Sigmoid colon (tissue), 7 donors: ENCODE data around the gene DAAM1. TPM values are rescaled to one million over a fixed set of nuclear protein-coding genes. Genes with fewer than 3 reads are reported as not detected.
A peak's percentile ranks its signal among the peaks of the same experiment; 100 is the strongest.

Experiments
- DNase-seq: peaks from one replicate; pipeline ENCODE4 v3.0.0-alpha.2; 2019
- H3K27ac ChIP-seq, 4 donors: fragments of 200-600 bp; sonication (generic); one replicate each; pipeline ENCODE4 v1.5.1; 2016 to 2019; ENCODE audit warnings: mild to moderate bottlenecking in 1 of 4
- H3K27me3 ChIP-seq, 3 donors: fragments of 200-600 bp; sonication (generic); one replicate each; pipeline ENCODE4 v1.5.1; 2019; ENCODE audit warnings: mild to moderate bottlenecking in 1 of 3
- H3K36me3 ChIP-seq, 4 donors: fragments of 200-600 bp; sonication (generic); one replicate each; pipeline ENCODE4 v1.5.1; 2016 to 2019
- H3K4me1 ChIP-seq, 4 donors: fragments of 200-600 bp; sonication (generic); one replicate each; pipeline ENCODE4 v1.5.1; 2017 to 2019
- H3K4me3 ChIP-seq, 4 donors: fragments of 200-600 bp; sonication (generic); one replicate each; pipeline ENCODE4 v1.5.1; 2017 to 2019; ENCODE audit warnings: mild to moderate bottlenecking in 2 of 4, moderate library complexity in 1 of 4
- H3K9me3 ChIP-seq, 4 donors: fragments of 200-600 bp in 3 of 4; sonication (generic) in 3 of 4; one replicate each; pipeline versions ENCODE4 v1.5.1 to v1.6.1; 2013 to 2019
- EP300 ChIP-seq, 4 donors: sonication (generic); formaldehyde crosslinking; IDR thresholded peaks; one replicate each; pipeline ENCODE4 v1.6.1; 2017; ENCODE audit warnings: antibody characterized with exemption in 4 of 4
- POLR2A ChIP-seq, 2 donors: fragments of 450-650 bp; IDR thresholded peaks; one replicate each; pipeline ENCODE4 v1.6.1; 2016; ENCODE audit warnings: antibody characterized with exemption in 2 of 2, mild to moderate bottlenecking in 2 of 2, moderate library complexity in 2 of 2
- POLR2AphosphoS5 ChIP-seq, 4 donors: sonication (generic); formaldehyde crosslinking; IDR thresholded peaks; one replicate each; pipeline ENCODE4 v1.6.1; 2017; ENCODE audit warnings: antibody characterized with exemption in 4 of 4
- WGBS, 2 donors: extraction: QIAGEN DNeasy Blood & Tissue Kit; methylation state at CpG; one replicate each; pipeline ENCODE4 v1.1.7; 2013; 5-methylcytosine and 5-hydroxymethylcytosine counted together
- intact Hi-C: fragments of 100-400 bp; cut with DNase I; formaldehyde crosslinking; loops from one replicate; pipeline ENCODE4 v1.15.1; 2023
- polyA plus RNA-seq, 3 donors: library from polyadenylated mRNA; stranded (reverse); fragments of 200-250 nt; gene quantifications; one replicate each; pipeline ENCODE4 v1.2.3, GENCODE V29; 2013
- total RNA-seq, 4 donors: library from RNA; depleted of rRNA; stranded (reverse); fragments of >200 nt; gene quantifications; one replicate each; pipeline ENCODE4 v1.1.0, GENCODE V29; 2016
- TF ChIP-seq, protein P1 (sequence below), 4 experiments: fragments of 450-650 bp in 3 of 4; fragments of 200-600 bp in 1 of 4; IDR thresholded peaks; one replicate each; pipeline ENCODE4 v1.5.1; 2016 to 2019; ENCODE audit warnings: antibody characterized with exemption in 4 of 4, mild to moderate bottlenecking in 3 of 4, moderate library complexity in 2 of 4
- donor health status: healthy with polysubstance abuse.
- donor health status: Bipolar disorder and iron deficiency.
- donor health status: healthy.

Gene DAAM1
- total and polyA plus RNA-seq, 7 donors, result 11.4 to 77.8 (median 47.5) TPM

DNA sequence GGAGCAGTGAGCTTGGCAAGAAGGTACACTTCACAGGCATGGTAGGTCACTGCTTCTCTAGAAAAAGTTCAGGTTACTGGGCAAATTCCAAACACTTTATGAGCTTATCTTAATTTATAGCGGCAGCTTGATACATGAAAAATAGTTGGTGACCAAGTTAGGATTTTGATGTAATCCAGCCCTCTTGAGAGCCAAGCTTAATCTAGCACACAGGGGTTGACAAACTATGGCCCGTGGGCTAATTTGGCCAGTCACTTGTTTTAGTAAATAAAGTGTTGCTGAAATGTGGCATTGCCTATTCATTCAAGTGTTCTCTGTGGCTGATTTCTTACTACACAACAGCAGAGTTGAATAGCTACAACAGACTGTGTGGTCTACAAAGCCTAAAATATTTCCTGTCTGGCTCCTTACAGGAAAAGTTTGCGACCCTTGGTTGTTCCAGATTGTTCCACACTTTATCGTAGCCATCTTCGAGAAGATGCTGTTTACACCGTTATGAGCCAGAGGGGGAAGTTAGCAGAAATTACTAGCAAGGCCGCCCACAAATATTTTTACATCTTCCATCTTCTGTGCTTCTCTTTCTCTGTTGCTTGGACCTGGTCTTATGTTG, 120.9 kb downstream of the DAAM1 start:
- H3K27me3 ChIP-seq, result no peaks in the 10 kb centered on the region
- H3K36me3 ChIP-seq, result no peaks in the 10 kb centered on the region
- 76 to 89% methylated on average over 7 of the region's 7 CpGs for WGBS, 2 donors
- H3K27ac ChIP-seq, result peak overlapping the region in 3 of 4 donors; percentile 36 to 79 (median 78)
- no peak overlapping the region for H3K4me3 ChIP-seq
- H3K9me3 ChIP-seq, result no peaks in the 10 kb centered on the region
- H3K4me1 ChIP-seq, result peaks cover 0 to 99% (median 93%) of the 10 kb centered on the region in 4 donors
- DNase-seq, result no peak
- TF ChIP-seq POLR2A (IDR thresholded peaks at IDR 0.05), result no peak
- peak in 1 of 4 donors; percentile 13 for TF ChIP-seq EP300 (IDR thresholded peaks at IDR 0.05)
- peak in 2 of 4 donors; percentile 32 to 46 for TF ChIP-seq POLR2AphosphoS5 (IDR thresholded peaks at IDR 0.05)
- intact Hi-C loops, result no loop called here

DNA sequence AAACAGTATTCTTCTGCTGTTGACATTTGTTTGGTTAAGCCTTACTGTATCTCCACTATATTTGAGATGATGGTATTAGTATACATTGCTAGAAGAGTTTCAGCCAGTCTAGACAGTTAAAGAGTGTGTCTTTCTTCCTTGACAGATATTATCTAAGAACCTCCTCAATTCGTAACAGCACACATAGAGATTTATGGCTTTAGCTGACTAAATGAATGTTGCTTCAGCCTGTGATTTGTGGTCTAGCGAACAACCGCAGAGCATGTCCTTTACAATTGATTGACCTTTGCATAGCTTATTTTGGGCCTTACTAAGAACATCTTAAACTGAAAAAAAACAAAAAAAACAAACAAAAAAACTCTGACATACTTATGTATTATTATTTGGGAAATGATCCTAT, 122.2 kb downstream of the DAAM1 start:
- H3K4me1 ChIP-seq, result peaks cover 0 to 99% (median 94%) of the 10 kb centered on the region in 4 donors

DNA sequence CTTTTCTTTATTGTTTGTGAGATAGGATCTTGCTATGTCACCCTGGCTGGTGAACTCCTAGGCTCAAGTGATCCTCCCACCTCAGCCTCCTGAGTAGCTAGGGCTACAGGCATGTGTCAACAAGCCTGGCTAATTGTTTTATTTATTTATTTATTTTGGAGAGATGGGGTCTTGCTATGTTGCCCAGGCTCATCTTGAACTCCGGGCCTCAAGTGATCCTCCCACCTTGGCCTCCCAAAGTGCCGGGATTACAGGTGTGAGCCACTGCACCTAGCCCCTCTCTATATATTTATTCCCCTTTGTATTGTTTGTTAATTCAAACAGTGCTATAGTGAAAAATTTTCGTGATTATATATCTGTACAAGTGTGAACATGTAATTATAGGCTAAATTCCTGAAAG, 123.3 kb downstream of the DAAM1 start:
- peak overlapping the region in 3 of 4 donors; percentile 60 to 79 (median 78) for H3K27ac ChIP-seq

More for the DNA sequence above, 122.2 kb downstream of the DAAM1 start:
- H3K27ac ChIP-seq, result peak overlapping the region in 3 of 4 donors; percentile 37 to 79 (median 78)
- TF ChIP-seq EP300 (IDR thresholded peaks at IDR 0.05) (no peak), POLR2AphosphoS5 (IDR thresholded peaks at IDR 0.05) (no peak)
- H3K36me3 ChIP-seq, result no peaks in the 10 kb centered on the region
- no peak for DNase-seq
- no peaks in the 10 kb centered on the region for H3K9me3 ChIP-seq
- WGBS, 2 donors, result 65 to 79% methylated on average over 3 of the region's 3 CpGs
- no peaks in the 10 kb centered on the region for H3K27me3 ChIP-seq
- intact Hi-C loops, result loop anchor here (5.0 kb wide), 1 partner anchor 118 kb away; no protein-coding TSS in a partner anchor
- no peak overlapping the region for H3K4me3 ChIP-seq

DNA sequence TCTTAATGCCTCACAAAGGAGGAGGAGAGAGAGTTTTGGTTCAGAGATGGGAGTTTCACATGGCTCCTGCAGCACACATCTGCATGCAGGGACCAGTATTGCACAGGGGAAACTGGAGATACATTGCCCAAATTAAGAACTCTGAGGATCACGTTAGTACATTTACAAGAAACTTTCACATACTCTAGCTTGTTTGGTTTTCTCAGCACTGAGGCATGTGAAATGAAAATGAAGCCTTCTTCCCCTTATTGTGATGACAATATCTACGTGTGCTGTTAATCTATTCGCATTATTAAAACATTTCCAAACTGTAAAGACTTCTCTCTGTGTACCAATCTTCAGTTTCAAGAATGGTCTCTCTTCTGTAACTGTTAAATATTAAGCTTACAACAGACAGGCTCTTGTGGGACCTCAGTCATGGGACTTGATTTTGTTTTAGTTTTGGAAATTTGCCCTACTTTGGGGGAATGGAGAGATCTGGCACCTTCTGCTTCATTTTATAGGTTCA, 124.7 kb downstream of the DAAM1 start:
- WGBS, 2 donors, result 52 to 60% methylated on average over 3 of the region's 3 CpGs
- Histone ChIP-seq H3K27me3 (no peaks in the 10 kb centered on the region), H3K4me1 (peaks cover 0 to 100% (median 87%) of the 10 kb centered on the region in 4 donors), H3K9me3 (no peaks in the 10 kb centered on the region), H3K36me3 (no peaks in the 10 kb centered on the region), H3K4me3 (no peak overlapping the region), H3K27ac (peak overlapping the region; percentile 56 to 79 (median 69))
- intact Hi-C loops, result loop anchor here (5.0 kb wide), 1 partner anchor 121 kb away; no protein-coding TSS in a partner anchor
- no peak for DNase-seq
- TF ChIP-seq, protein P1, sequence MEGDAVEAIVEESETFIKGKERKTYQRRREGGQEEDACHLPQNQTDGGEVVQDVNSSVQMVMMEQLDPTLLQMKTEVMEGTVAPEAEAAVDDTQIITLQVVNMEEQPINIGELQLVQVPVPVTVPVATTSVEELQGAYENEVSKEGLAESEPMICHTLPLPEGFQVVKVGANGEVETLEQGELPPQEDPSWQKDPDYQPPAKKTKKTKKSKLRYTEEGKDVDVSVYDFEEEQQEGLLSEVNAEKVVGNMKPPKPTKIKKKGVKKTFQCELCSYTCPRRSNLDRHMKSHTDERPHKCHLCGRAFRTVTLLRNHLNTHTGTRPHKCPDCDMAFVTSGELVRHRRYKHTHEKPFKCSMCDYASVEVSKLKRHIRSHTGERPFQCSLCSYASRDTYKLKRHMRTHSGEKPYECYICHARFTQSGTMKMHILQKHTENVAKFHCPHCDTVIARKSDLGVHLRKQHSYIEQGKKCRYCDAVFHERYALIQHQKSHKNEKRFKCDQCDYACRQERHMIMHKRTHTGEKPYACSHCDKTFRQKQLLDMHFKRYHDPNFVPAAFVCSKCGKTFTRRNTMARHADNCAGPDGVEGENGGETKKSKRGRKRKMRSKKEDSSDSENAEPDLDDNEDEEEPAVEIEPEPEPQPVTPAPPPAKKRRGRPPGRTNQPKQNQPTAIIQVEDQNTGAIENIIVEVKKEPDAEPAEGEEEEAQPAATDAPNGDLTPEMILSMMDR (IDR thresholded peaks at IDR 0.05), result no peak
- no peak for TF ChIP-seq POLR2AphosphoS5 (IDR thresholded peaks at IDR 0.05)
- TF ChIP-seq POLR2A (IDR thresholded peaks at IDR 0.05), result no peak
- TF ChIP-seq EP300 (IDR thresholded peaks at IDR 0.05), result no peak

More for the DNA sequence above, 123.3 kb downstream of the DAAM1 start:
- Histone ChIP-seq H3K4me3 (no peak overlapping the region), H3K36me3 (no peaks in the 10 kb centered on the region), H3K4me1 (peaks cover 0 to 99% (median 86%) of the 10 kb centered on the region in 4 donors), H3K27me3 (no peaks in the 10 kb centered on the region), H3K9me3 (no peaks in the 10 kb centered on the region)
- intact Hi-C loops, result loop anchor here (5.0 kb wide), 1 partner anchor 119 kb away; no protein-coding TSS in a partner anchor
- TF ChIP-seq POLR2AphosphoS5 (IDR thresholded peaks at IDR 0.05) (no peak), EP300 (IDR thresholded peaks at IDR 0.05) (no peak), POLR2A (IDR thresholded peaks at IDR 0.05) (no peak)
- TF ChIP-seq, protein P1 (IDR thresholded peaks at IDR 0.05), result no peak
- no peak for DNase-seq
- 68 to 89% methylated on average over 3 of the region's 3 CpGs for WGBS, 2 donors

DNA sequence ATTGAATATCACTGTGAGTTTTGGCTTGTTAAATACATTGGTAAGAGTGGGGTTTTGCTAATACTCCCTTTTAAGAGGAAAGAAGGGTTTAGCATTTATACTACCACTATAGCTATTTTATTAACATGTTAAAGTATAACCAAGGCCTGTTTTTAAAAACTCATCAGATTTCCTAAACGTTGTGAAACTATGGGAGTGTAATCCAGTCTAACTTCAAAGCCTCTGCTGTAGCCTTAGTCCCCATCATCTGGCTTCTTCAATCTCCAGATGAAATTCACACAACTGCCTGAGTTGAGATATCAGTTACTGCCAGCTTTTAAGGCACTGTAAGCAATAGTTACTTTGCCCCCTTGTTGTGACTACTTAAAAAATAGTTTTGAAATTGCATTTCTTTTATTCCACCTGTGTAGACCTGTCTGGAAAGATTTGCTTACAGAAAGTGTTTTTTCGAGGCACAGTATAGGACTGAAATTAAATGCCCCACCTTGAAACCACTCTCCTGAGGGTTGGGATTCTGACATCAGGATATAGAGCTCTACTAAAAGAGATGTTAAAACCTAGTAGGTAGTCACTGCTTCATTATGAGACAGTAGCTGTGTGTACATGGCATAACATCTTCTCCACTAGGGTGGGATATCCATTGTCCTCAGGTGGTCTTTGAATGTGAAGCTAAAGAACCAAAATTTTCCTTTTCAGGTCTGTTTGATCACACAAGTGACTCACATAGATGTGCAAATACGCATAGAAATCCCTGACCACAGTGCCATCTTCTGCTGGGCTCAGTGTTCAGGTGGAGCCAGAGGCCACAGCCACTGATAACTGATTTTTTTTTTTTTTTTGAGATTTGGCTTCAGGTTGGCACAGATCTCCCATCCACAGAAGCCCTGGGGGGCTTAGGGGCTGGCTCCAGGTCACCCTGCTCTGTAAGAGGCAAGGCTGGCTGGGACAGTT, 125.5 kb downstream of the DAAM1 start:
- 53 to 75% methylated on average over 3 of the region's 3 CpGs for WGBS, 2 donors
- Histone ChIP-seq H3K27me3 (no peaks in the 10 kb centered on the region), H3K4me1 (peaks cover 0 to 100% (median 87%) of the 10 kb centered on the region in 4 donors), H3K27ac (peak overlapping the region; percentile 56 to 79 (median 69)), H3K4me3 (no peak overlapping the region), H3K9me3 (no peaks in the 10 kb centered on the region), H3K36me3 (no peaks in the 10 kb centered on the region)
- TF ChIP-seq, protein P1 (IDR thresholded peaks at IDR 0.05), result no peak
- TF ChIP-seq POLR2A (IDR thresholded peaks at IDR 0.05) (no peak), POLR2AphosphoS5 (IDR thresholded peaks at IDR 0.05) (no peak), EP300 (IDR thresholded peaks at IDR 0.05) (no peak)
- intact Hi-C loops, result loop anchor here (5.0 kb wide), 1 partner anchor 122 kb away; no protein-coding TSS in a partner anchor
- DNase-seq, result no peak
